ENCODE results near the gene IGSF23. TPM values are rescaled to one million over a fixed set of nuclear protein-coding genes. Genes with fewer than 3 reads are reported as not detected.

IGSF23 gene
- total and polyA plus RNA-seq, 2 of the 4 experiments (the other 2 are of a cell fraction), result 0.27 TPM; not detected in 1

DNA sequence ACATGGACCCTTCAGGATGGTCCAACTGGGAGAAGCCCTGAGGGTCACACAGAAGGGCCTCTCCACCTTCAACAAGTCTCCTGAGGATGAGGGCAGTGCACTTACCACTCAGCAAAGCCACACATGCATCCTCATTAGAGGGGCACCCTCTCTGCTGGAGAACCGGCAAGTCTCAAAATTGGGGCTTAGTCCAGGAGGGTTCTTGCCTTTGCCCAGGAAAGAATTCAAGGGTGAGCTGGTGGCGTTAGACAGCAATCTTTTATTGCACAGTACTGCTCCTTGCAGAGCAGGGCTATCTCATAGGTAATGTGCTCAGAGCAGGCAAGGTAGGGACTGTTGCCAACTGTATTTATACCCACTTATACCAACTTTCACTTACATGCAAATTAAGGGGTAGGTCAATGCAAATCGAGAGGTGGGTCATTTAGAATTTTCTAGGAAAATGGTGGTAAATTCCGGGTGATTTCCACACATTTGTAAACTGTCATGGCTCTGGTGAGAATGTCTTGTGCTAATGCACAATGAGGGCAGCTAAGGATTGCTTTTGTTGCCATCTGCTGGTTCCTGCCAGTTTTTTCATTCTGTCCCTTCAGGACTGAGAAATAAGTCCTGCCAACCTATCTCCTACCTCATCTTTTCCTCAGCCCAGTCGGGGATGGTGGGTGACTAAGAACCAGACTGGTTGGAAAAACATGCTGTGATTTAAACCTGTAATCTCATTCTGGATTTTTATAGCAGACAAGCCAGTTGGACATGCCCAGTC lies 27.8 kb upstream of the IGSF23 start:
- Histone ChIP-seq H2BK15ac (ENCODE audit: low read depth, low read length) (peak overlapping the region; percentile 95; the same call in 2 of the 3 replicates), H2AK9ac (replicated peaks; ENCODE audit: low read depth, low read length, poor library complexity) (no peak overlapping the region), H3K14ac (replicated peaks; ENCODE audit: low read depth, low read length) (peak overlapping the region; percentile 86), H3K27ac (ENCODE audit: insufficient read depth, low read length) (no peak overlapping the region), H2BK20ac (ENCODE audit: low read depth, low read length) (peak overlapping the region; percentile 97; the same call in 1 of the 2 replicates), H3K4ac (ENCODE audit: low read depth, low read length) (peak overlapping the region; percentile 97), H2BK5ac (ENCODE audit: low read depth, low read length, poor library complexity, severe bottlenecking) (no peak overlapping the region), H3K9ac (ENCODE audit: low read depth, low read length) (no peak overlapping the region), H2BK120ac (ENCODE audit: low read depth, low read length) (peak overlapping the region; percentile 94), H2AFZ (replicated peaks; ENCODE audit: low read length, poor library complexity) (no peak overlapping the region), H4K91ac (ENCODE audit: insufficient read depth, low read depth, low read length) (peak overlapping the region; percentile 95), H3K4me1 (ENCODE audit: control insufficient read depth, insufficient read depth, low read length) (peaks cover 15% of the 10 kb centered on the region), H3K56ac (ENCODE audit: extremely low read depth, insufficient read depth, low read length) (no peak overlapping the region), H3K9me1 (ENCODE audit: insufficient read depth, low read length) (peaks cover 15% of the 10 kb centered on the region), H3K36me3 (ENCODE audit: control insufficient read depth, insufficient read depth, low read length) (no peaks in the 10 kb centered on the region), H3K4me3 (ENCODE audit: insufficient read depth, low read depth, low read length) (no peak overlapping the region), H4K5ac (ENCODE audit: low read depth, low read length) (no peak overlapping the region), H3K9me3 (ENCODE audit: control insufficient read depth, insufficient read depth, low read length) (no peaks in the 10 kb centered on the region), H3K18ac (ENCODE audit: low read depth, low read length) (no peak overlapping the region), H3K27me3 (ENCODE audit: control insufficient read depth, insufficient read depth, low read length) (no peaks in the 10 kb centered on the region), H3K4me2 (ENCODE audit: low read depth, low read length) (no peak overlapping the region), H2AK5ac (ENCODE audit: low read depth, low read length) (peak overlapping the region; percentile 73), H3K79me1 (ENCODE audit: low read depth in 1 of 2, low read length in 2 of 2) (no peaks in the 10 kb centered on the region; a peak in 1 of 4 replicates), H3K23ac (ENCODE audit: low read depth, low read length) (0 out of 2 replicates have a peak overlapping the region, but pooled peaks have one; percentile 1), H4K8ac (ENCODE audit: low read depth in 2 of 2, low read length in 2 of 2) (peak overlapping the region in 1 of 2 experiments; percentile 93; a peak in 2 of 4 replicates), H4K20me1 (ENCODE audit: insufficient read depth, low read length) (no peaks in the 10 kb centered on the region)
- ATAC-seq (ENCODE audit: low read depth) (no peak), DNase-seq (peak; percentile 53)
- intact Hi-C loops (cut with micrococcal nuclease), result loop anchor here (5.0 kb wide), 1 partner anchor 187 kb away; no protein-coding TSS in a partner anchor
- ChIA-PET POLR2A (ENCODE audit: unreplicated experiment) (no interaction called here), CTCF (no interaction called here)
- in situ Hi-C loops (cut with MboI; ENCODE audit: low sequenced_read_pairs), result no loop called here
- no TSS peak for BruUV-seq (replicated peaks)
- no CpG with 5 or more reads among the region's 5 CpGs for WGBS, 2 experiments (ENCODE audit: extremely low coverage in 2 of 2, insufficient read length in 1 of 2)
- TF ChIP-seq, protein P1, sequence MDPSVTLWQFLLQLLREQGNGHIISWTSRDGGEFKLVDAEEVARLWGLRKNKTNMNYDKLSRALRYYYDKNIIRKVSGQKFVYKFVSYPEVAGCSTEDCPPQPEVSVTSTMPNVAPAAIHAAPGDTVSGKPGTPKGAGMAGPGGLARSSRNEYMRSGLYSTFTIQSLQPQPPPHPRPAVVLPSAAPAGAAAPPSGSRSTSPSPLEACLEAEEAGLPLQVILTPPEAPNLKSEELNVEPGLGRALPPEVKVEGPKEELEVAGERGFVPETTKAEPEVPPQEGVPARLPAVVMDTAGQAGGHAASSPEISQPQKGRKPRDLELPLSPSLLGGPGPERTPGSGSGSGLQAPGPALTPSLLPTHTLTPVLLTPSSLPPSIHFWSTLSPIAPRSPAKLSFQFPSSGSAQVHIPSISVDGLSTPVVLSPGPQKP (IDR thresholded peaks at IDR 0.05; ENCODE audit: borderline replicate concordance, low read depth, low read length), result no peak
- TF ChIP-seq, protein P2, sequence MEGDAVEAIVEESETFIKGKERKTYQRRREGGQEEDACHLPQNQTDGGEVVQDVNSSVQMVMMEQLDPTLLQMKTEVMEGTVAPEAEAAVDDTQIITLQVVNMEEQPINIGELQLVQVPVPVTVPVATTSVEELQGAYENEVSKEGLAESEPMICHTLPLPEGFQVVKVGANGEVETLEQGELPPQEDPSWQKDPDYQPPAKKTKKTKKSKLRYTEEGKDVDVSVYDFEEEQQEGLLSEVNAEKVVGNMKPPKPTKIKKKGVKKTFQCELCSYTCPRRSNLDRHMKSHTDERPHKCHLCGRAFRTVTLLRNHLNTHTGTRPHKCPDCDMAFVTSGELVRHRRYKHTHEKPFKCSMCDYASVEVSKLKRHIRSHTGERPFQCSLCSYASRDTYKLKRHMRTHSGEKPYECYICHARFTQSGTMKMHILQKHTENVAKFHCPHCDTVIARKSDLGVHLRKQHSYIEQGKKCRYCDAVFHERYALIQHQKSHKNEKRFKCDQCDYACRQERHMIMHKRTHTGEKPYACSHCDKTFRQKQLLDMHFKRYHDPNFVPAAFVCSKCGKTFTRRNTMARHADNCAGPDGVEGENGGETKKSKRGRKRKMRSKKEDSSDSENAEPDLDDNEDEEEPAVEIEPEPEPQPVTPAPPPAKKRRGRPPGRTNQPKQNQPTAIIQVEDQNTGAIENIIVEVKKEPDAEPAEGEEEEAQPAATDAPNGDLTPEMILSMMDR (conservative IDR thresholded peaks at IDR 0.05; ENCODE audit: low read depth, low read length), result 0 out of 2 replicates have a peak, but pooled peaks have one; percentile 19
- 0 out of 2 replicates have a peak, but pooled peaks have one; percentile 7 for TF ChIP-seq RAD21 (IDR thresholded peaks at IDR 0.05; ENCODE audit: low read length)
- no peak for TF ChIP-seq CHD1 (IDR thresholded peaks at IDR 0.05; ENCODE audit: low read depth, low read length)
- TF ChIP-seq SMC3 (IDR thresholded peaks at IDR 0.05; ENCODE audit: low read depth, low read length), result no peak; the same call in 1 of the 2 replicates
- dilution Hi-C loops (cut with HindIII; ENCODE audit: low sequenced_read_pairs, unreplicated experiment), result no loop called here

Data from IMR-90 (cell line).